HepG2 (cell line): ENCODE data around the gene CAVIN1. TPM values are rescaled to one million over a fixed set of nuclear protein-coding genes. Genes with fewer than 3 reads are reported as not detected.
A peak's percentile ranks its signal among the peaks of the same experiment; 100 is the strongest.

Experiments
- AKNA ChIP-seq: sonication (generic); formaldehyde crosslinking; IDR thresholded peaks from 2 replicates; pipeline ENCODE4 v1.4.0; 2020; ENCODE audit warnings: missing genetic modification reagents, borderline replicate concordance
- ASH2L ChIP-seq: fragments of 300-600, 200-600 bp; sonication (generic); IDR thresholded peaks from 2 replicates; pipeline ENCODE4 v1.7.0; 2017; ENCODE audit warnings: low read depth, mild to moderate bottlenecking, moderate library complexity, mixed read lengths, low read length; ENCODE audit not compliant: insufficient read length
- ATF1 ChIP-seq: IDR thresholded peaks from 2 replicates; pipeline ENCODE4 v1.6.1; 2016; ENCODE audit warnings: mild to moderate bottlenecking, control low read depth
- ATM ChIP-seq: fragments of 450-650 bp; IDR thresholded peaks from 2 replicates; pipeline ENCODE4 v1.7.1; 2017; ENCODE audit warnings: mild to moderate bottlenecking, borderline replicate concordance
- DBP ChIP-seq: sonication (generic); formaldehyde crosslinking; IDR thresholded peaks from 2 replicates; pipeline ENCODE4 v1.4.0; 2020; ENCODE audit warnings: missing genetic modification reagents; ENCODE audit errors: not compliant biosample characterization
- IRF9 ChIP-seq: sonication (generic); formaldehyde crosslinking; IDR thresholded peaks from 2 replicates; pipeline ENCODE4 v1.8.0; 2022; ENCODE audit warnings: missing genetic modification reagents, mild to moderate bottlenecking, borderline replicate concordance
- KLF9 ChIP-seq: IDR thresholded peaks from 2 replicates; pipeline ENCODE4 v1.6.1; 2016; ENCODE audit warnings: low read depth
- PHB2 ChIP-seq: fragments of 450-650 bp; IDR thresholded peaks from 2 replicates; pipeline ENCODE4 v1.6.1; 2018; ENCODE audit not compliant: partially characterized antibody
- SMAD3 ChIP-seq: sonication (generic); formaldehyde crosslinking; IDR thresholded peaks from 2 replicates; pipeline ENCODE4 v1.4.0; 2020; ENCODE audit warnings: missing genetic modification reagents
- WIZ ChIP-seq: sonication (generic); formaldehyde crosslinking; IDR thresholded peaks from 2 replicates; pipeline ENCODE4 v1.5.1; 2020; ENCODE audit warnings: mild to moderate bottlenecking, missing genetic modification reagents
- ZBTB3 ChIP-seq: sonication (generic); formaldehyde crosslinking; IDR thresholded peaks from 2 replicates; pipeline ENCODE4 v1.4.0; 2020; ENCODE audit warnings: low read depth, mild to moderate bottlenecking, moderate library complexity, missing genetic modification reagents, borderline replicate concordance
- ZKSCAN1 ChIP-seq: fragments of 150-350 bp; IDR thresholded peaks from 2 replicates; pipeline ENCODE4 v1.6.1; 2014; ENCODE audit warnings: low read length
- ZNF280D ChIP-seq: sonication (generic); formaldehyde crosslinking; IDR thresholded peaks from 2 replicates; pipeline ENCODE4 v1.5.1; 2020; ENCODE audit warnings: mild to moderate bottlenecking, missing genetic modification reagents
- ZNF513 ChIP-seq: sonication (generic); formaldehyde crosslinking; conservative IDR thresholded peaks from 2 replicates; pipeline ENCODE4 v1.5.0; 2020; ENCODE audit warnings: missing genetic modification reagents
- polyA plus RNA-seq, 8 experiments: library from polyadenylated mRNA; depleted of rRNA in 3 of 8; stranded (reverse) in 7 of 8; unstranded in 1 of 8; fragments of >200 nt; fragmentation: Illumina TruSeq in 4 of 8; extraction: Trizol in 4 of 8; gene quantifications; 2 replicates each; pipeline versions ENCODE4 v1.2.1 to v1.2.3, GENCODE V29; 2011 to 2016; ENCODE audit warnings: low read depth in 4 of 8, missing spikeins in 1 of 8, mixed read lengths in 1 of 8; ENCODE audit not compliant: insufficient read depth in 1 of 8
- total RNA-seq, 5 experiments: library from RNA; depleted of rRNA; stranded (reverse); fragments of >200 nt; fragmentation: Illumina TruSeq; extraction: Trizol; gene quantifications; 2 replicates each; pipeline ENCODE4 v1.2.3, GENCODE V29; 2016; ENCODE audit warnings: low read depth in 1 of 5
- TF ChIP-seq, protein P1 (sequence below): sonication (generic); formaldehyde crosslinking; IDR thresholded peaks from 2 replicates; pipeline ENCODE4 v1.8.0; 2022; ENCODE audit warnings: mild to moderate bottlenecking, missing genetic modification reagents; ENCODE audit not compliant: insufficient replicate concordance

The CAVIN1 gene
- total and polyA plus RNA-seq, 2 of the 13 experiments (the other 11 are each of a cell fraction or from before 2014, with no cell fraction given), result 15.9 to 25.5 TPM

GRCh38 chr17:42388381-42389134 lies 34.5 kb downstream of the CAVIN1 start, which contains the start of gene STAT3 (continued):
- peak; percentile 96 for TF ChIP-seq AKNA (CRISPR knock-in tag)
- peak; percentile 100 for TF ChIP-seq SMAD3 (CRISPR knock-in tag)
- no peak for TF ChIP-seq PHB2
- peak; percentile 99 for TF ChIP-seq ZNF280D (CRISPR knock-in tag)
- peak; percentile 98 for TF ChIP-seq DBP (CRISPR knock-in tag)
- TF ChIP-seq IRF9 (CRISPR knock-in tag), result peak; percentile 97
- TF ChIP-seq, protein P1, sequence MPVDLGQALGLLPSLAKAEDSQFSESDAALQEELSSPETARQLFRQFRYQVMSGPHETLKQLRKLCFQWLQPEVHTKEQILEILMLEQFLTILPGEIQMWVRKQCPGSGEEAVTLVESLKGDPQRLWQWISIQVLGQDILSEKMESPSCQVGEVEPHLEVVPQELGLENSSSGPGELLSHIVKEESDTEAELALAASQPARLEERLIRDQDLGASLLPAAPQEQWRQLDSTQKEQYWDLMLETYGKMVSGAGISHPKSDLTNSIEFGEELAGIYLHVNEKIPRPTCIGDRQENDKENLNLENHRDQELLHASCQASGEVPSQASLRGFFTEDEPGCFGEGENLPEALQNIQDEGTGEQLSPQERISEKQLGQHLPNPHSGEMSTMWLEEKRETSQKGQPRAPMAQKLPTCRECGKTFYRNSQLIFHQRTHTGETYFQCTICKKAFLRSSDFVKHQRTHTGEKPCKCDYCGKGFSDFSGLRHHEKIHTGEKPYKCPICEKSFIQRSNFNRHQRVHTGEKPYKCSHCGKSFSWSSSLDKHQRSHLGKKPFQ (CRISPR knock-in tag), result peak; percentile 96
- no peak for TF ChIP-seq ATM
- TF ChIP-seq ZNF513 (CRISPR knock-in tag), result no peak
- TF ChIP-seq ATF1, result peak; percentile 97
- TF ChIP-seq KLF9, result peak; percentile 96
- TF ChIP-seq ZKSCAN1, result peak; percentile 46; the same call in 1 of the 2 replicates
- TF ChIP-seq ZBTB3, result peak; percentile 85; the same call in 1 of the 2 replicates
- TF ChIP-seq ASH2L, result peak; percentile 93
- peak; percentile 89 for TF ChIP-seq WIZ
